Kidney (tissue), 14 donors: ENCODE measurements around the gene RNF13. TPM values are rescaled to one million over a fixed set of nuclear protein-coding genes. Genes with fewer than 3 reads are reported as not detected.

Source experiments
- DNase-seq, 5 donors: peaks; one replicate each; pipeline ENCODE4 v3.0.0-alpha.2; 2013 to 2020
- FAIRE-seq: peaks from 2 replicates; lab custom pipeline; 2012; peaks lifted over from hg19 to GRCh38; lab: Jason Lieb, UNC
- H3K27ac ChIP-seq, 2 donors: one replicate each; pipeline ENCODE4 v1.7.0; 2013; ENCODE audit warnings: low read depth in 2 of 2, low read length in 2 of 2, inconsistent platforms in 1 of 2
- H3K27me3 ChIP-seq: one replicate; pipeline ENCODE4 v1.7.1; 2013; ENCODE audit warnings: low read length, inconsistent platforms; ENCODE audit not compliant: control insufficient read depth, insufficient read depth
- H3K36me3 ChIP-seq, 3 donors: one replicate each; pipeline versions ENCODE4 v1.7.0 to v1.7.1; 2013; ENCODE audit warnings: low read length in 3 of 3, control low read depth in 1 of 3, inconsistent platforms in 1 of 3; ENCODE audit not compliant: insufficient read depth in 3 of 3, control insufficient read depth in 2 of 3
- H3K4me1 ChIP-seq, 3 donors: one replicate each; pipeline versions ENCODE4 v1.7.0 to v1.7.1; 2013; ENCODE audit warnings: low read length in 3 of 3, inconsistent platforms in 1 of 3, low read depth in 1 of 3; ENCODE audit not compliant: control insufficient read depth in 2 of 3, insufficient read depth in 2 of 3
- H3K4me3 ChIP-seq, 3 donors: one replicate each; pipeline versions ENCODE4 v1.7.0 to v1.8.1; 2013; ENCODE audit warnings: low read length in 3 of 3, control low read depth in 1 of 3, inconsistent platforms in 1 of 3
- H3K9ac ChIP-seq, 3 donors: one replicate each; pipeline versions ENCODE4 v1.7.0 to v1.7.1; 2013; ENCODE audit warnings: low read length in 3 of 3, control low read depth in 1 of 3, inconsistent platforms in 1 of 3
- H3K9me3 ChIP-seq, 3 donors: one replicate each; pipeline versions ENCODE4 v1.7.0 to v1.7.1; 2013; ENCODE audit warnings: low read length in 3 of 3, control low read depth in 1 of 3, inconsistent platforms in 1 of 3; ENCODE audit not compliant: control insufficient read depth in 2 of 3, insufficient read depth in 1 of 3
- intact Hi-C: fragments of 100-400 bp; cut with DNase I; formaldehyde crosslinking; loops from one replicate; pipeline ENCODE4 v1.11.1; 2022
- polyA plus RNA-seq: library from polyadenylated mRNA; stranded (reverse); fragments of 350-450 nt; fragmentation: Illumina TruSeq; extraction: RNeasy Lipid Tissue Mini Kit (QIAGEN cat#74804); gene quantifications from one replicate; pipeline ENCODE4 v1.2.3, GENCODE V29; 2014; ENCODE audit warnings: low read depth, low replicate concordance; ENCODE audit not compliant: insufficient read depth
- total RNA-seq: library from RNA; stranded (reverse); fragmentation: NEBNext Ultra II Directional; extraction: Animal tissue kit (Norgen Biotek cat#: 25700); gene quantifications from one replicate; pipeline ENCODE4 v1.2.1, GENCODE V29; 2021
- TF ChIP-seq, protein P1 (sequence below): IDR thresholded peaks from 3 replicates; pipeline ENCODE4 v1.5.1; 2012; ENCODE audit warnings: mild to moderate bottlenecking, moderate library complexity, borderline replicate concordance; ENCODE audit not compliant: insufficient read depth; ENCODE audit errors: extremely low read depth
- donor health status: control.
- donor health status: control.
- donor health status: control.
- donor health status: control.
- donor health status: control.
- donor health status: DM: yes; HTN: yes; CAD: no.
- donor health status: Normal renal cell carcinoma (clear cell type).

The RNF13 gene
- total and polyA plus RNA-seq, 2 donors from 2014 or later: 54.1 to 87.1 TPM

GRCh38 chr3:149867563-149867962, 54.5 kb downstream of the RNF13 start:
- Histone ChIP-seq H3K9me3 (peaks cover 0 to 5% (median 0%) of the 10 kb centered on the region in 3 donors), H3K27me3 (no peaks in the 10 kb centered on the region), H3K36me3 (peaks cover 2 to 4% (median 2%) of the 10 kb centered on the region in 3 donors), H3K4me1 (no peaks in the 10 kb centered on the region), H3K27ac (no peak overlapping the region), H3K4me3 (no peak overlapping the region), H3K9ac (no peak overlapping the region)
- DNase-seq: no peak
- TF ChIP-seq, protein P1, sequence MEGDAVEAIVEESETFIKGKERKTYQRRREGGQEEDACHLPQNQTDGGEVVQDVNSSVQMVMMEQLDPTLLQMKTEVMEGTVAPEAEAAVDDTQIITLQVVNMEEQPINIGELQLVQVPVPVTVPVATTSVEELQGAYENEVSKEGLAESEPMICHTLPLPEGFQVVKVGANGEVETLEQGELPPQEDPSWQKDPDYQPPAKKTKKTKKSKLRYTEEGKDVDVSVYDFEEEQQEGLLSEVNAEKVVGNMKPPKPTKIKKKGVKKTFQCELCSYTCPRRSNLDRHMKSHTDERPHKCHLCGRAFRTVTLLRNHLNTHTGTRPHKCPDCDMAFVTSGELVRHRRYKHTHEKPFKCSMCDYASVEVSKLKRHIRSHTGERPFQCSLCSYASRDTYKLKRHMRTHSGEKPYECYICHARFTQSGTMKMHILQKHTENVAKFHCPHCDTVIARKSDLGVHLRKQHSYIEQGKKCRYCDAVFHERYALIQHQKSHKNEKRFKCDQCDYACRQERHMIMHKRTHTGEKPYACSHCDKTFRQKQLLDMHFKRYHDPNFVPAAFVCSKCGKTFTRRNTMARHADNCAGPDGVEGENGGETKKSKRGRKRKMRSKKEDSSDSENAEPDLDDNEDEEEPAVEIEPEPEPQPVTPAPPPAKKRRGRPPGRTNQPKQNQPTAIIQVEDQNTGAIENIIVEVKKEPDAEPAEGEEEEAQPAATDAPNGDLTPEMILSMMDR: no peak
- no peak for FAIRE-seq
- intact Hi-C loops: no loop called here

- intact Hi-C loops: no loop called here
- H3K27ac ChIP-seq: no peak overlapping the region
- H3K36me3 ChIP-seq: peaks cover 0 to 5% (median 5%) of the 10 kb centered on the region in 3 donors
- no peak for FAIRE-seq
- no peak overlapping the region for H3K4me3 ChIP-seq
- TF ChIP-seq, protein P1: no peak
- H3K4me1 ChIP-seq: no peaks in the 10 kb centered on the region
- no peaks in the 10 kb centered on the region for H3K27me3 ChIP-seq
- peaks cover 0 to 5% (median 0%) of the 10 kb centered on the region in 3 donors for H3K9me3 ChIP-seq
- H3K9ac ChIP-seq: no peak overlapping the region
- DNase-seq: no peak
Observed at GRCh38 chr3:149871855-149872254, 58.8 kb downstream of the RNF13 start.

DNA sequence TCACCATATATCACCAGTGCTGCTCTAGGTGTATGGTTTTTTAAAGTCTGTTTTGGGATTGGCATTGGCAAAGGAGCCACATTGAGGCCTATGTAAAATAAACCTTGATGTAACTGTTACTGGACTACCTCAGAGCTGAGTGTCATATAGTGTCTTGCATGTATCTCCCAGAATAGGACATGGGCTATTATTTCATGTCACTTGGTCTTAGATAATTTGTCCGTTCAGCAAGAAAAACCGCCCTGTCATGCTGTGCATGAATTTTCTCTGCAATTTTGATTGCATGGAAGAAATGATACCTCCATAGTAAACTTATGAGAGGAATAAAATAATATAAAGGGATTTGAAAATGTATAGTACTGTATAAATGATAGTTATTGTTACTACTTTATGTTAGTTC, 59.6 kb downstream of the RNF13 start:
- peaks cover 0 to 5% (median 5%) of the 10 kb centered on the region in 3 donors for H3K36me3 ChIP-seq
- FAIRE-seq (no peak), DNase-seq (no peak)
- no peaks in the 10 kb centered on the region for H3K4me1 ChIP-seq
- H3K27me3 ChIP-seq: no peaks in the 10 kb centered on the region
- peaks cover 0 to 5% (median 0%) of the 10 kb centered on the region in 3 donors for H3K9me3 ChIP-seq
- intact Hi-C loops: no loop called here
- H3K4me3 ChIP-seq: no peak overlapping the region
- no peak overlapping the region for H3K9ac ChIP-seq
- TF ChIP-seq, protein P1: no peak
- no peak overlapping the region for H3K27ac ChIP-seq

DNA sequence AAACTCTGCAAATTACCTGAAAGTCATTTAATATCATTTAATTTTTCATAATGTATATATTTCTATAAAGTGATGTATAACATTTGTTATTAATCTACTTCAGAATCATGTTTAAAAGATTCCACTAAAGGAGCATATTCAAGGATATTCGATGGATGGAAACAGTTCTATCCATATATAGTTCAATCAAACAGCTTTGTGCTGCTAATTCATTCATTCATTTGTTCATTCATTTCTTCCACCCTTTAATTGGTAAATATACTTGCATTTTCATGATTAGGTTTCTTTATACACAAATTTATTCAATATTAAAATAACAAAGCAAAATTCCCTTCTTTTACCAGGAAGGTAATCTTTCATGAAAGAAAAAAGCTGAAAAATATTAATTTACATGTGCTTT, 64.7 kb downstream of the RNF13 start:
- Histone ChIP-seq H3K36me3 (peaks cover 0 to 5% (median 0%) of the 10 kb centered on the region in 3 donors), H3K4me1 (no peaks in the 10 kb centered on the region), H3K4me3 (no peak overlapping the region), H3K27ac (no peak overlapping the region), H3K9me3 (no peaks in the 10 kb centered on the region), H3K27me3 (no peaks in the 10 kb centered on the region), H3K9ac (no peak overlapping the region)
- DNase-seq (no peak), FAIRE-seq (no peak)
- intact Hi-C loops: no loop called here
- TF ChIP-seq, protein P1: no peak
